Thyroid gland (tissue), 4 donors: ENCODE results near the gene PCNT. TPM values are rescaled to one million over a fixed set of nuclear protein-coding genes. Genes with fewer than 3 reads are reported as not detected.
"Not testable (repeated sequence)": the region's sequence is repeated elsewhere in the genome, so short reads cannot be mapped to it uniquely, and the experiment has no call there.

Experiments
- DNase-seq, 2 donors: peaks; one replicate each; pipeline ENCODE4 v3.0.0-alpha.2; 2019
- H3K27ac ChIP-seq, 3 donors: fragments of 200-600 bp; sonication (generic); 1 replicate in 2 of 3; 2 replicates in 1 of 3; pipeline ENCODE4 v1.5.1; 2016 to 2019; ENCODE audit warnings: mild to moderate bottlenecking in 1 of 3, moderate library complexity in 1 of 3
- H3K27me3 ChIP-seq: fragments of 200-600 bp; sonication (generic); one replicate; pipeline ENCODE4 v1.5.1; 2019
- H3K36me3 ChIP-seq, 2 donors: fragments of 200-600 bp; sonication (generic); one replicate each; pipeline ENCODE4 v1.5.1; 2016 to 2019
- H3K4me1 ChIP-seq, 2 donors: fragments of 200-600 bp; sonication (generic); one replicate each; pipeline ENCODE4 v1.5.1; 2017 to 2019
- H3K4me3 ChIP-seq, 3 donors: fragments of 200-600 bp; sonication (generic); replicated peaks in 1 of 3; 1 replicate in 2 of 3; 2 replicates in 1 of 3; pipeline ENCODE4 v1.5.1; 2016; ENCODE audit warnings: mild to moderate bottlenecking in 1 of 3
- H3K9me3 ChIP-seq: fragments of 200-600 bp; sonication (generic); one replicate; pipeline ENCODE4 v1.5.1; 2017
- POLR2A ChIP-seq, 2 donors: fragments of 450-650 bp; IDR thresholded peaks; one replicate each; pipeline ENCODE4 v1.6.1; 2017; ENCODE audit warnings: antibody characterized with exemption in 2 of 2, mild to moderate bottlenecking in 2 of 2, moderate library complexity in 1 of 2
- WGBS, 2 donors: methylation state at CpG; one replicate each; pipeline ENCODE4 v1.1.5; 2017; 5-methylcytosine and 5-hydroxymethylcytosine counted together
- intact Hi-C: fragments of 100-400 bp; cut with DNase I; formaldehyde crosslinking; loops from one replicate; pipeline ENCODE4 v1.15.1; 2023
- total RNA-seq, 4 donors: library from RNA; depleted of rRNA; stranded (reverse); fragments of >200 nt; gene quantifications; one replicate each; pipeline ENCODE4 v1.2.3, GENCODE V29; 2016
- TF ChIP-seq, protein P1 (sequence below), 6 experiments: fragments of 200-600 bp in 3 of 6; fragments of 450-650 bp in 3 of 6; sonication (generic) in 3 of 6; IDR thresholded peaks; one replicate each; pipeline ENCODE4 v1.5.1; 2016 to 2019; ENCODE audit warnings: antibody characterized with exemption in 6 of 6, mild to moderate bottlenecking in 2 of 6, inconsistent platforms in 1 of 6, moderate library complexity in 1 of 6

Gene PCNT
- total RNA-seq, 4 donors from 2014 or later, result 23.9 to 36.6 (median 33.2) TPM

DNA sequence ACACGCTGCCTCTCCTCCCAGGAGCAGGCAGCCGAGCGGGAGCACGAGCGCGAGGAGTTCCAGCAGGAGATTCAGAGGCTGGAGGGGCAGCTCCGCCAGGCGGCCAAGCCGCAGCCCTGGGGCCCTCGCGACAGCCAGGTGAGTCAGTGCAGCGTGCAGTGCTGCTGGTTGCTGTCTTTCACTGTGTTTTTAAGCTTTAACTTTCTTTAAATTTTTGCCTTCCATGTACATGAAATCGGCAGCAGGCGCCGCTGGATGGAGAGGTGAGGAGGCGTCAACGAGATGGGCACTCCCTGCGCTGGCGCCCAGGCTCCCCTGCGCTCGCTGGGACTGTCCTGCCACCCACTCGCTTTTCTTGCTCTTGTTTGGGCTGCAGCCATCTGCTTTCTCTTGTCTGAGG, 74.0 kb downstream of the PCNT start:
- Histone ChIP-seq H3K27ac (no peak overlapping the region), H3K4me3 (no peak overlapping the region), H3K27me3 (no peaks in the 10 kb centered on the region), H3K4me1 (no peaks in the 10 kb centered on the region), H3K36me3 (peaks cover 22 to 36% of the 10 kb centered on the region in 2 donors), H3K9me3 (no peaks in the 10 kb centered on the region)
- WGBS, 2 donors, result 95 to 97% methylated on average over 22 of the region's 22 CpGs
- no peak for DNase-seq
- intact Hi-C loops, result no loop called here
- TF ChIP-seq, protein P1, sequence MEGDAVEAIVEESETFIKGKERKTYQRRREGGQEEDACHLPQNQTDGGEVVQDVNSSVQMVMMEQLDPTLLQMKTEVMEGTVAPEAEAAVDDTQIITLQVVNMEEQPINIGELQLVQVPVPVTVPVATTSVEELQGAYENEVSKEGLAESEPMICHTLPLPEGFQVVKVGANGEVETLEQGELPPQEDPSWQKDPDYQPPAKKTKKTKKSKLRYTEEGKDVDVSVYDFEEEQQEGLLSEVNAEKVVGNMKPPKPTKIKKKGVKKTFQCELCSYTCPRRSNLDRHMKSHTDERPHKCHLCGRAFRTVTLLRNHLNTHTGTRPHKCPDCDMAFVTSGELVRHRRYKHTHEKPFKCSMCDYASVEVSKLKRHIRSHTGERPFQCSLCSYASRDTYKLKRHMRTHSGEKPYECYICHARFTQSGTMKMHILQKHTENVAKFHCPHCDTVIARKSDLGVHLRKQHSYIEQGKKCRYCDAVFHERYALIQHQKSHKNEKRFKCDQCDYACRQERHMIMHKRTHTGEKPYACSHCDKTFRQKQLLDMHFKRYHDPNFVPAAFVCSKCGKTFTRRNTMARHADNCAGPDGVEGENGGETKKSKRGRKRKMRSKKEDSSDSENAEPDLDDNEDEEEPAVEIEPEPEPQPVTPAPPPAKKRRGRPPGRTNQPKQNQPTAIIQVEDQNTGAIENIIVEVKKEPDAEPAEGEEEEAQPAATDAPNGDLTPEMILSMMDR (IDR thresholded peaks at IDR 0.05), result no peak
- TF ChIP-seq POLR2A (IDR thresholded peaks at IDR 0.05), result no peak

DNA sequence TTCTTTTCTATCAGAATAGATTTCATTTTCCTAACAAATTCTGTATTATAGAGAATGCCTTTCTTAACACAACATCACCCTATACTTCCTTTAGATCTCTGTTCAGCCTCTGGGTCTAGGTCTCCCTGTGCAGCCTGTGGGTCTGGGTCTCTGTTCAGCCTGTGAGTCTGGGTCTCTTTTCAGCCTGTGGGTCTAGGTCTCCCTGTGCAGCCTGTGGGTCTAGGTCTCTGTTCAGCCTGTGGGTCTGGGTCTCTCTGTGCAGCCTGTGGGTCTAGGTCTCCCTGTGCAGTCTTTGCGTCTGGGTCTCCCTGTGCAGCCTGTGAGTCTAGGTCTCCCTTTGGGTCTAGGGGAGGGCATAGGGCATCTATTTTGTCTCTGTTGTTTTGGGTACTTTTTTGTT, 75.2 kb downstream of the PCNT start:
- no peaks in the 10 kb centered on the region for H3K27me3 ChIP-seq
- H3K4me3 ChIP-seq, result no peak overlapping the region
- intact Hi-C loops, result no loop called here
- TF ChIP-seq, protein P1 (IDR thresholded peaks at IDR 0.05), result no peak
- no peaks in the 10 kb centered on the region for H3K4me1 ChIP-seq
- WGBS, 2 donors, result 100% methylated on average over 1 of the region's 1 CpG
- no peaks in the 10 kb centered on the region for H3K9me3 ChIP-seq
- H3K27ac ChIP-seq, result no peak overlapping the region
- no peak for DNase-seq
- peaks cover 24 to 37% of the 10 kb centered on the region in 2 donors for H3K36me3 ChIP-seq

DNA sequence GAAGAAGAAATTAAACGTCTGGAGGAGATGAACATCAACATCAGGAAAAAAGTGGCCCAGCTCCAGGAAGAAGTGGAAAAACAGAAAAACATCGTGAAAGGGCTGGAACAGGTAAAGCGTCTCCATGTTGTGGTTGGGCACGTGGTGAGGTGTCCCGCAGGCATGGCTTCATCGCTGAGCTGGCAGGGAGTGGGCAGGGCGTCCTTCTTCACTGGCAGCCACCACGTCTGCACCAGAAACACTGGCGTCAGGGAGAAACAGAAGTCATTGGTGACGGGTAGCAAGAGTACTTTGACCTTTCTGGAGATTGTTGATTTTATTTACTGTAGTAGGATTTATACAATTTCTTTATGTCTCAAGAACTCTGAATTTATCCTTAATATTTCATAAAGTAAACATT, 75.7 kb downstream of the PCNT start:
- DNase-seq, result no peak
- no peaks in the 10 kb centered on the region for H3K27me3 ChIP-seq
- WGBS, 2 donors, result 86 to 89% methylated on average over 10 of the region's 10 CpGs
- no peak for TF ChIP-seq POLR2A (IDR thresholded peaks at IDR 0.05)
- TF ChIP-seq, protein P1 (IDR thresholded peaks at IDR 0.05), result no peak
- intact Hi-C loops, result no loop called here
- H3K27ac ChIP-seq, result no peak overlapping the region
- no peak overlapping the region for H3K4me3 ChIP-seq
- no peaks in the 10 kb centered on the region for H3K9me3 ChIP-seq
- no peaks in the 10 kb centered on the region for H3K4me1 ChIP-seq
- H3K36me3 ChIP-seq, result peaks cover 24 to 35% of the 10 kb centered on the region in 2 donors

DNA sequence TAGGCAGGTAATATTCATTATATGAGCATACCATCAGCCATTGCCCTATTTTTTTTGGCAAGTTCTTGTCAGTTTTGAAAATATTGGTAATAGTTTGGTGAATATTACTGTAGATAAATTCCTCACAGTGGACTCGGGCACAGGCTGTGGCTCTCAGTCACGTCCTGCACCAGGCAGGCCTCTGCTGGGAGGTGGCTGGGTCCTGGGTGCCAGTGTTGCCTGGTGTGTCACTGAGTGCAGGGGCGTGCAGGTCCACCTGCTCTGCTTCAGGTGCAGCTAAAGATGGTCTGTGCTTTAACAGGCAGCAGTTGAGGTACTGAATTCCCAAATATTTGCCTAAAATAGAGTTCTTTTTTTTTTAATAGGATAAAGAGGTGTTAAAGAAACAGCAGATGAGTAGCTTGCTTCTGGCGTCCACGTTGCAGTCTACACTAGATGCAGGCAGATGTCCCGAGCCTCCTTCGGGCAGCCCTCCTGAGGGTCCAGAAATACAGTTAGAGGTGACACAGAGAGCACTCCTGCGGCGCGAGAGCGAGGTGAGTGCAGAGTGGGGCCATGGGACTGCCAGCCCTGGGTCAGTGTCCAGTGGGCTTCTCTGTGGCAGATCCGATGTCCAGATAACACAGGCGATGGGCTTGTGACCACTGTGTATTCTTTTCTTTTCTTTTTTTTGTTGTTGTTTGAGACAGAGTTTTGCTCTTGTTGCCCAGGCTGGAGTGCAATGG, 77.4 kb downstream of the PCNT start:
- Histone ChIP-seq H3K4me3 (no peak overlapping the region), H3K4me1 (no peaks in the 10 kb centered on the region), H3K27me3 (no peaks in the 10 kb centered on the region), H3K36me3 (peaks cover 24 to 33% of the 10 kb centered on the region in 2 donors), H3K27ac (no peak overlapping the region), H3K9me3 (no peaks in the 10 kb centered on the region)
- DNase-seq, result no peak
- WGBS, 2 donors, result 98 to 99% methylated on average over 13 of the region's 13 CpGs
- intact Hi-C loops, result no loop called here
- TF ChIP-seq, protein P1 (IDR thresholded peaks at IDR 0.05), result no peak
- no peak for TF ChIP-seq POLR2A (IDR thresholded peaks at IDR 0.05)

DNA sequence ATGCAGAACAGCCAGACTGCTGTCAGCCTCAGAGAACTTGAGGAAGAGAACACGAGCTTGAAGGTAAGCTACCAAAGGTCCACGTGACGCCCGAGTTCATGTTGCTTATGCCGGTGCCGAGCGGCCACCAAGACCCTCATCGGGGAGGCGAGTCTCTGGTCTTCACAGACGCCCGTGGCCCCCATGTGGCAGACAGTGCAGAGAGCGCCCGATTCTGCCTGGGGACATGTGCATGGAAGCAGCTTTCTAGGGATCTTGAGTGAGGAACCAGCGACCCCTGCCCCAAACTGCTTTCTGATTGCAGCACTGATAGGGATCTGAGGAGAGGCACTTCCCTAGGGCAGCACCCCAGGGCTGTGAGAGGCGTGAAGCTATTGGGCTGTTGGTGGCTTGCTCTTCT, 78.5 kb downstream of the PCNT start:
- 93 to 95% methylated on average over 14 to 15 of the region's 15 CpGs for WGBS, 2 donors
- Histone ChIP-seq H3K36me3 (peaks cover 24 to 29% of the 10 kb centered on the region in 2 donors), H3K27ac (no peak overlapping the region), H3K27me3 (no peaks in the 10 kb centered on the region), H3K9me3 (no peaks in the 10 kb centered on the region), H3K4me3 (no peak overlapping the region), H3K4me1 (no peaks in the 10 kb centered on the region)
- TF ChIP-seq, protein P1 (IDR thresholded peaks at IDR 0.05), result no peak
- TF ChIP-seq POLR2A (IDR thresholded peaks at IDR 0.05), result no peak
- intact Hi-C loops, result no loop called here
- no peak for DNase-seq

DNA sequence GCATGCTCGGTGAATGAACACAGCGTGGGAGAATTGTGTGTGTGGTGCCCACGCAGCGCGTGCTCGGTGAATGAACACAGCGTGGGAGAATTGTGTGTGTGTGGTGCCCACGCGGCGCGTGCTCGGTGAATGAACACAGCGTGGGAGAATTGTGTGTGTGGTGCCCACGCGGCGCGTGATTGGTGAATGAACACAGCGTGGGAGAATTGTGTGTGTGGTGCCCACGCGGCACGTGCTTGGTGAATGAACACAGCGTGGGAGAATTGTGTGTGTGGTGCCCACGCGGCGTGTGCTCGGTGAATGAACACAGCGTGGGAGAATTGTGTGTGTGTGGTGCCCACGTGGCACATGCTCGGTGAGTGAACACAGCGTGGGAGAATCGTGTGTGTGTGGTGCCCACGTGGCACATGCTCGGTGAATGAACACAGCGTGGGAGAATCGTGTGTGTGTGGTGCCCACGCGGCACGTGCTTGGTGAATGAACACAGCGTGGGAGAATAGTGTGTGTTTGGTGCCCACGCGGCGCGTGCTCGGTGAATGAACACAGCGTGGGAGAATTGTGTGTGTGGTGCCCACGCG, 79.4 kb downstream of the PCNT start:
- 95 to 96% methylated on average over 47 of the region's 47 CpGs for WGBS, 2 donors
- H3K4me3 ChIP-seq, DNase-seq, H3K4me1 ChIP-seq, H3K9me3 ChIP-seq, H3K27me3 ChIP-seq, H3K27ac ChIP-seq, intact Hi-C loops: not testable (repeated sequence)
- H3K36me3 ChIP-seq, result peaks cover 20 to 24% of the 10 kb centered on the region in 2 donors
